ENCODE data around the gene RALGAPB. TPM values are rescaled to one million over a fixed set of nuclear protein-coding genes. Genes with fewer than 3 reads are reported as not detected.
A peak's percentile ranks its signal among the peaks of the same experiment; 100 is the strongest.
"Not testable (repeated sequence)": the region's sequence is repeated elsewhere in the genome, so short reads cannot be mapped to it uniquely, and the experiment has no call there.

RALGAPB gene
- total RNA-seq (52.5 TPM), polyA plus RNA-seq (15.0 TPM)

GRCh38 chr20:38472513-38473366 lies at the start of gene RALGAPB:
RALGAPB (plus strand) TSS chr20:38472843; CDS start chr20:38488433, 15,590 bp downstream.
- H3K4me3 ChIP-seq (ENCODE audit: low read depth, low read length): peak within 1 kb of the TSS; percentile 95
- H3K4me1 ChIP-seq (ENCODE audit: insufficient read depth): no peaks in the 10 kb centered on the region
- under 1% methylated on average over 80 of the region's 81 CpGs for WGBS
- H3K27ac ChIP-seq (ENCODE audit: low read depth): peak within 1 kb of the TSS; percentile 92
- peak; percentile 95 for DNase-seq (ENCODE audit: extremely low spot score)
- no peaks in the 10 kb centered on the region for H3K36me3 ChIP-seq (ENCODE audit: insufficient read depth)

DNA sequence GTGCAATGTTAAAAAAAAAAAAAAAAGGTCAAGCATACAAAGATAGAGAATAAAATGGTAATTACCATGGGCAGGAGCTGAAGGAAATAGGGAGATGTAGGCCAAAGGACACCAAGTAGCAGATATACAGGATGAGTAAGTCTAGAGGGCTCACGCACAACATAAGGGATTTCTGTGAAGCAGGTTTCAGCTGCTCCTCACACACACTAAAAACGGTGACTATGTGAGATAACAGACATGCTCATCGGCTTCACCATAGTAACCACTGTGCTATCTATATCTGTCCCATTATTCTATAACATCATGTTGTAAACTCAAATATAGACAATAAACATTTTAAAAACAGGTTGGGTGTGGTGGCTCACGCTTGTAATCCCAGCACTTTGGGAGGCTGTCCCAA lies 49.1 kb upstream of the RALGAPB start:
- Histone ChIP-seq H3K4me3 (ENCODE audit: low read depth, low read length) (no peak overlapping the region), H3K36me3 (ENCODE audit: insufficient read depth) (peaks cover 6% of the 10 kb centered on the region), H3K27ac (ENCODE audit: low read depth) (no peak overlapping the region), H3K4me1 (ENCODE audit: insufficient read depth) (no peaks in the 10 kb centered on the region)
- WGBS: 78% methylated on average over 4 of the region's 4 CpGs
- DNase-seq (ENCODE audit: extremely low spot score): no peak

- no peak overlapping the region for H3K27ac ChIP-seq (ENCODE audit: low read depth)
- 78% methylated on average over 1 of the region's 1 CpG for WGBS
- DNase-seq (ENCODE audit: extremely low spot score): no peak
- H3K36me3 ChIP-seq (ENCODE audit: insufficient read depth): peaks cover 6% of the 10 kb centered on the region
- no peak overlapping the region for H3K4me3 ChIP-seq (ENCODE audit: low read depth, low read length)
- H3K4me1 ChIP-seq (ENCODE audit: insufficient read depth): no peaks in the 10 kb centered on the region
These were observed 48.2 kb upstream of the RALGAPB start for GRCh38 chr20:38424401-38424800.

- WGBS: 72% methylated on average over 15 of the region's 15 CpGs
- H3K4me3 ChIP-seq (ENCODE audit: low read depth, low read length): no peak overlapping the region
- H3K4me1 ChIP-seq (ENCODE audit: insufficient read depth): no peaks in the 10 kb centered on the region
- no peak for DNase-seq (ENCODE audit: extremely low spot score)
- H3K36me3 ChIP-seq (ENCODE audit: insufficient read depth): peaks cover 5% of the 10 kb centered on the region
- H3K27ac ChIP-seq (ENCODE audit: low read depth): no peak overlapping the region
These were observed 46.4 kb upstream of the RALGAPB start for GRCh38 chr20:38426006-38426897.

DNA sequence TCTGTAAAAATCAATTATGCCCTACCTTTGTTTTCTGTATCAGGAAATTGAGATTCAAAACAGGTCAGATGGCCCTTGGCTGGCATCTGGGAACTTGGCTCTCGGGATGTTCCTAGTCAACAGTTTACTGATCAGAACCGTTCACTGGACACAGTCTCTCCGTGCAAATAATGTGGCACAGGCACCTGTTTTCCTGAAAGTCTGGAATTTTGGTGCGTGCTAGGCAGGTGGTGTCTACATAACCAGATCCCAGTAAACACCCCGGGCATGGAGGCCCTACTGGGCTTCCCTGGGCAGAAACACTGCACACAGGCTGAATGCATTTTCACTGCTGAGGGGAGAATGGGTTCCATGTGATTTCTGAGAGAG lies 45.0 kb upstream of the RALGAPB start:
- Histone ChIP-seq H3K4me1 (ENCODE audit: insufficient read depth) (no peaks in the 10 kb centered on the region), H3K36me3 (ENCODE audit: insufficient read depth) (peaks cover 7% of the 10 kb centered on the region), H3K4me3 (ENCODE audit: low read depth, low read length) (no peak overlapping the region), H3K27ac (ENCODE audit: low read depth) (no peak overlapping the region)
- DNase-seq (ENCODE audit: extremely low spot score): no peak
- whole genome bisulfite sequencing: 81% methylated on average over 5 of the region's 5 CpGs

- 92% methylated on average over 3 of the region's 3 CpGs for WGBS
- H3K4me1 ChIP-seq (ENCODE audit: insufficient read depth): no peaks in the 10 kb centered on the region
- no peak overlapping the region for H3K27ac ChIP-seq (ENCODE audit: low read depth)
- H3K4me3 ChIP-seq (ENCODE audit: low read depth, low read length): no peak overlapping the region
- no peak for DNase-seq (ENCODE audit: extremely low spot score)
- peaks cover 7% of the 10 kb centered on the region for H3K36me3 ChIP-seq (ENCODE audit: insufficient read depth)
These were observed 43.8 kb upstream of the RALGAPB start for GRCh38 chr20:38428800-38429199.

- WGBS: 85% methylated on average over 3 of the region's 3 CpGs
- H3K36me3 ChIP-seq (ENCODE audit: insufficient read depth): peaks cover 7% of the 10 kb centered on the region
- DNase-seq (ENCODE audit: extremely low spot score): no peak
- no peak overlapping the region for H3K27ac ChIP-seq (ENCODE audit: low read depth)
- H3K4me3 ChIP-seq (ENCODE audit: low read depth, low read length): no peak overlapping the region
- H3K4me1 ChIP-seq (ENCODE audit: insufficient read depth): no peaks in the 10 kb centered on the region
These were observed 43.3 kb upstream of the RALGAPB start for GRCh38 chr20:38429301-38429700.

DNA sequence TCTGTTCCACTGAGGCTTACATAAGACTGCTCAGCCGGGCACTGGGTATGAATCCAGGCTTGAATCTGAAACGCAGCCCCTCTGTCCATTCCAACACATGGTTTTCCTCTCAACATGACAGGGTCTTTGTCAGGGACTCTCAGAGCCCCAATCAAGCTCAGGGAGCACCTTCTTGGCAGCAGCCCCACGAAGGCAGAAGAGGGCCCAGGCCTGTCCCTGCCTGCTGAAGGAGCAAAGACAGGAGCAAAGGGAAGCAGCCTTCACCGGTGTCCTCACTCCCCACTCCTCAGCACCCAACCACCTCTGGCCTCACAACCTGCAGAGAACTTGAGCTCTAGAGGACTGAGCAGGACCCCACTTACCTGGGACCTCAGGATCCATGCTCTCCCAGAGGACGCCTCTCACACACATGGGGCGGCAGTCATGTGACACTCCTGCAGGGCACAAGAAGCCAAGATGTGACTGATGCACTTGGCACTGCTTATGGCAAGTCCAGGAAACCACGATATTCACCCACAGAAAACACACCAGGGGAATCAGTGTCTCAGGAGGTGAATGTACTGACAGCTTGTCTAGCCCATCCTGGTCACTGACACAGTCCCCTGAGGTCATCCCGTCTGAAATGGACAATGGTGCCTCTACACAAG lies 41.8 kb upstream of the RALGAPB start:
- no peak for DNase-seq (ENCODE audit: extremely low spot score)
- Histone ChIP-seq H3K4me3 (ENCODE audit: low read depth, low read length) (no peak overlapping the region), H3K27ac (ENCODE audit: low read depth) (no peak overlapping the region), H3K36me3 (ENCODE audit: insufficient read depth) (peaks cover 7% of the 10 kb centered on the region), H3K4me1 (ENCODE audit: insufficient read depth) (no peaks in the 10 kb centered on the region)
- 87% methylated on average over 8 of the region's 8 CpGs for WGBS

- DNase-seq (ENCODE audit: extremely low spot score): no peak
- Histone ChIP-seq H3K4me3 (ENCODE audit: low read depth, low read length) (no peak overlapping the region), H3K27ac (ENCODE audit: low read depth) (no peak overlapping the region), H3K4me1 (ENCODE audit: insufficient read depth) (no peaks in the 10 kb centered on the region), H3K36me3 (ENCODE audit: insufficient read depth) (peaks cover 7% of the 10 kb centered on the region)
- WGBS: 96% methylated on average over 6 of the region's 6 CpGs
These were observed 40.4 kb upstream of the RALGAPB start for GRCh38 chr20:38432292-38432691.

DNA sequence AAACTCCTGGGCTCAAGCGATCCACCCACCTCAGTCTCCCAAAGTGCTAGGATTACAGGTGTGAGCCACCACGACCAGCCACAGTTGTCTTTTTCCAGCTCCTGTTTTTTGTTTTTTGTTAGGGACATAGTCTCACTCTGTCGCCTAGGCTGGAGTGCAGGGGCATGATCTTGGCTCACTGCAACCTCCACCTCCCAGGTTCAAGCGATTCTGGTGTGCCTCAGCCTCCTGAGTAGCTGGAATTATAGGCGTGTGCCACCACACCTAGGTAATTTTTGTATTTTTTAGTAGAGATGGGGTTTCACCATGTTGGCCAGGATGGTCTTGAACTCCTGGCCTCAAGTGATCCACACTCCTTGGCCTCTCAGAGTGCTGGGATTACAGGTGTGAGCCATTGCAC lies 39.8 kb upstream of the RALGAPB start:
- not testable (repeated sequence) for H3K36me3 ChIP-seq (ENCODE audit: insufficient read depth); H3K27ac ChIP-seq (ENCODE audit: low read depth); H3K4me1 ChIP-seq (ENCODE audit: insufficient read depth); DNase-seq (ENCODE audit: extremely low spot score); H3K4me3 ChIP-seq (ENCODE audit: low read depth, low read length)
- 95% methylated on average over 5 of the region's 5 CpGs for WGBS

DNA sequence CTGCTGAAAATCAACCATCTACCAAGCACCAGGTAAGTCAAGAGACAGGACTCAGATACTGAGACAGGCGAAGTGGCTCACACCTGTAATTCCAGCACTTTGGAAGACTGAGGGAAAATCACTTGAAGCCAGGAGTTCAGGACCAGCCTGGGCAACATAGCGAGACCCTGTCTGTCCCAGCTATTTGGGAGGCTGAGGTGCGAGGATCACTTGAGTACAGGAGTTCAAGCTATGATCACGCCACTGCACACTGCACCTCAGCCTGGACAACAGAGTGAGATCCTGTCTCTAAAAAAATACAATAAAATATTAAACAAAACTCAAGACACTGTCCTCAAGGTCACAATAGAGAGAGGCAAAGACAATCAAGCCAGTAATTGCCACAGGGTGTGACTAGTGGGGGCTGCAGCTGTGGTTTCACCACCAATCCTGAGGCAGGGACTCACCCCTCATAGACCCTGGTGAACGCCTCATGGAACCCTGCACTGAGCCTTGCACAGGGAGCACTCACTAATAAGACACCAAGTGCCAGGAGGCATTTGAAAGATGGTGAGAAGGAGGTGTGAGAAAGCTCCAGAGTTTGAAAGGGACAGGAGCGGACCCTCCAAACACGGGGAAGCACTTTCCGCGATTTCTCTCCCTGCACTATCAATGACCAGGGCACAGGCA lies 39.2 kb upstream of the RALGAPB start:
- no peak overlapping the region for H3K4me3 ChIP-seq (ENCODE audit: low read depth, low read length)
- WGBS: 89% methylated on average over 9 of the region's 9 CpGs
- no peaks in the 10 kb centered on the region for H3K4me1 ChIP-seq (ENCODE audit: insufficient read depth)
- H3K36me3 ChIP-seq (ENCODE audit: insufficient read depth): peaks cover 7% of the 10 kb centered on the region
- H3K27ac ChIP-seq (ENCODE audit: low read depth): no peak overlapping the region
- DNase-seq (ENCODE audit: extremely low spot score): no peak

GRCh38 chr20:38434301-38434741 lies 38.3 kb upstream of the RALGAPB start:
- DNase-seq (ENCODE audit: extremely low spot score): no peak
- Histone ChIP-seq H3K4me3 (ENCODE audit: low read depth, low read length) (peak overlapping the region; percentile 73), H3K4me1 (ENCODE audit: insufficient read depth) (no peaks in the 10 kb centered on the region), H3K27ac (ENCODE audit: low read depth) (no peak overlapping the region), H3K36me3 (ENCODE audit: insufficient read depth) (peaks cover 7% of the 10 kb centered on the region)
- WGBS: 6% methylated on average over 16 of the region's 16 CpGs
